ENCODE results near the gene RNASEL. TPM values are rescaled to one million over a fixed set of nuclear protein-coding genes. Genes with fewer than 3 reads are reported as not detected.

RNASEL gene
- total and polyA plus RNA-seq, 2 experiments from 2014 or later: 0.37 to 0.94 TPM

DNA sequence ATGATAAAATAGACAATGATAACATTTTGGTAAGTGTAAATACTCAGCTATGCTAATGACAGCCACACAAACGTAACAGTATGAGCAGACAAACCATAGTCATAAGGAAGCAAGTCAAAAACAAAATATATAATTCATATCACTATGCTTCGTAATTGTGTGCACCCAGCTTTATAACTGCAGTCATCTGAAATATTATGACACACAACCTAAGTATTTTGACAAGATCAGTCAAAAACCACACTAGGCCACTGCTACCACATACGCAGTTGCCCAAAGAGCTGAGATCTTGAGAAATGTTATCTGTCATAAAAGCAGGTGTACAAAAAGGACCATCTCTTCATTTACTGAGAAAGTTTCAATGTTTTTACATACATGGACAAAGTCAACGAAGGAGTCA, 26.0 kb downstream of the RNASEL start:
- Histone ChIP-seq H3K36me3 (ENCODE audit: insufficient read depth) (no peaks in the 10 kb centered on the region), H2AFZ (no peak overlapping the region)

More for the DNA sequence above, 26.0 kb downstream of the RNASEL start:
- H4K20me1 ChIP-seq (replicated peaks; ENCODE audit: insufficient read depth): no peaks in the 10 kb centered on the region
- TF ChIP-seq, protein P1, sequence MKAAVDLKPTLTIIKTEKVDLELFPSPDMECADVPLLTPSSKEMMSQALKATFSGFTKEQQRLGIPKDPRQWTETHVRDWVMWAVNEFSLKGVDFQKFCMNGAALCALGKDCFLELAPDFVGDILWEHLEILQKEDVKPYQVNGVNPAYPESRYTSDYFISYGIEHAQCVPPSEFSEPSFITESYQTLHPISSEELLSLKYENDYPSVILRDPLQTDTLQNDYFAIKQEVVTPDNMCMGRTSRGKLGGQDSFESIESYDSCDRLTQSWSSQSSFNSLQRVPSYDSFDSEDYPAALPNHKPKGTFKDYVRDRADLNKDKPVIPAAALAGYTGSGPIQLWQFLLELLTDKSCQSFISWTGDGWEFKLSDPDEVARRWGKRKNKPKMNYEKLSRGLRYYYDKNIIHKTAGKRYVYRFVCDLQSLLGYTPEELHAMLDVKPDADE (IDR thresholded peaks at IDR 0.05): no peak
- no peak for TF ChIP-seq POLR2AphosphoS5 (IDR thresholded peaks at IDR 0.05; ENCODE audit: low read depth)
- no peak for TF ChIP-seq EZH2phosphoT487 (IDR thresholded peaks at IDR 0.05; ENCODE audit: unreplicated experiment)
- TF ChIP-seq ZNF114 (CRISPR knock-in tag; IDR thresholded peaks at IDR 0.05): no peak
- TF ChIP-seq, protein P2, sequence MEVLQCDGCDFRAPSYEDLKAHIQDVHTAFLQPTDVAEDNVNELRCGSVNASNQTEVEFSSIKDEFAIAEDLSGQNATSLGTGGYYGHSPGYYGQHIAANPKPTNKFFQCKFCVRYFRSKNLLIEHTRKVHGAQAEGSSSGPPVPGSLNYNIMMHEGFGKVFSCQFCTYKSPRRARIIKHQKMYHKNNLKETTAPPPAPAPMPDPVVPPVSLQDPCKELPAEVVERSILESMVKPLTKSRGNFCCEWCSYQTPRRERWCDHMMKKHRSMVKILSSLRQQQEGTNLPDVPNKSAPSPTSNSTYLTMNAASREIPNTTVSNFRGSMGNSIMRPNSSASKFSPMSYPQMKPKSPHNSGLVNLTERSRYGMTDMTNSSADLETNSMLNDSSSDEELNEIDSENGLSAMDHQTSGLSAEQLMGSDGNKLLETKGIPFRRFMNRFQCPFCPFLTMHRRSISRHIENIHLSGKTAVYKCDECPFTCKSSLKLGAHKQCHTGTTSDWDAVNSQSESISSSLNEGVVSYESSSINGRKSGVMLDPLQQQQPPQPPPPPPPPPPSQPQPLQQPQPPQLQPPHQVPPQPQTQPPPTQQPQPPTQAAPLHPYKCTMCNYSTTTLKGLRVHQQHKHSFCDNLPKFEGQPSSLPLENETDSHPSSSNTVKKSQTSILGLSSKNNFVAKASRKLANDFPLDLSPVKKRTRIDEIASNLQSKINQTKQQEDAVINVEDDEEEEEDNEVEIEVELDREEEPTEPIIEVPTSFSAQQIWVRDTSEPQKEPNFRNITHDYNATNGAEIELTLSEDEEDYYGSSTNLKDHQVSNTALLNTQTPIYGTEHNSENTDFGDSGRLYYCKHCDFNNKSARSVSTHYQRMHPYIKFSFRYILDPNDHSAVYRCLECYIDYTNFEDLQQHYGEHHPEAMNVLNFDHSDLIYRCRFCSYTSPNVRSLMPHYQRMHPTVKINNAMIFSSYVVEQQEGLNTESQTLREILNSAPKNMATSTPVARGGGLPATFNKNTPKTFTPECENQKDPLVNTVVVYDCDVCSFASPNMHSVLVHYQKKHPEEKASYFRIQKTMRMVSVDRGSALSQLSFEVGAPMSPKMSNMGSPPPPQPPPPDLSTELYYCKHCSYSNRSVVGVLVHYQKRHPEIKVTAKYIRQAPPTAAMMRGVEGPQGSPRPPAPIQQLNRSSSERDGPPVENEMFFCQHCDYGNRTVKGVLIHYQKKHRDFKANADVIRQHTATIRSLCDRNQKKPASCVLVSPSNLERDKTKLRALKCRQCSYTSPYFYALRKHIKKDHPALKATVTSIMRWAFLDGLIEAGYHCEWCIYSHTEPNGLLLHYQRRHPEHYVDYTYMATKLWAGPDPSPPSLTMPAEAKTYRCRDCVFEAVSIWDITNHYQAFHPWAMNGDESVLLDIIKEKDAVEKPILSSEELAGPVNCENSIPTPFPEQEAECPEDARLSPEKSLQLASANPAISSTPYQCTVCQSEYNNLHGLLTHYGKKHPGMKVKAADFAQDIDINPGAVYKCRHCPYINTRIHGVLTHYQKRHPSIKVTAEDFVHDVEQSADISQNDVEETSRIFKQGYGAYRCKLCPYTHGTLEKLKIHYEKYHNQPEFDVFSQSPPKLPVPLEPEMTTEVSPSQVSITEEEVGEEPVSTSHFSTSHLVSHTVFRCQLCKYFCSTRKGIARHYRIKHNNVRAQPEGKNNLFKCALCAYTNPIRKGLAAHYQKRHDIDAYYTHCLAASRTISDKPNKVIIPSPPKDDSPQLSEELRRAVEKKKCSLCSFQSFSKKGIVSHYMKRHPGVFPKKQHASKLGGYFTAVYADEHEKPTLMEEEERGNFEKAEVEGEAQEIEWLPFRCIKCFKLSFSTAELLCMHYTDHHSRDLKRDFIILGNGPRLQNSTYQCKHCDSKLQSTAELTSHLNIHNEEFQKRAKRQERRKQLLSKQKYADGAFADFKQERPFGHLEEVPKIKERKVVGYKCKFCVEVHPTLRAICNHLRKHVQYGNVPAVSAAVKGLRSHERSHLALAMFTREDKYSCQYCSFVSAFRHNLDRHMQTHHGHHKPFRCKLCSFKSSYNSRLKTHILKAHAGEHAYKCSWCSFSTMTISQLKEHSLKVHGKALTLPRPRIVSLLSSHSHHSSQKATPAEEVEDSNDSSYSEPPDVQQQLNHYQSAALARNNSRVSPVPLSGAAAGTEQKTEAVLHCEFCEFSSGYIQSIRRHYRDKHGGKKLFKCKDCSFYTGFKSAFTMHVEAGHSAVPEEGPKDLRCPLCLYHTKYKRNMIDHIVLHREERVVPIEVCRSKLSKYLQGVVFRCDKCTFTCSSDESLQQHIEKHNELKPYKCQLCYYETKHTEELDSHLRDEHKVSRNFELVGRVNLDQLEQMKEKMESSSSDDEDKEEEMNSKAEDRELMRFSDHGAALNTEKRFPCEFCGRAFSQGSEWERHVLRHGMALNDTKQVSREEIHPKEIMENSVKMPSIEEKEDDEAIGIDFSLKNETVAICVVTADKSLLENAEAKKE (CRISPR knock-in tag; IDR thresholded peaks at IDR 0.05): no peak
- TF ChIP-seq CREB1 (CRISPR knock-in tag; IDR thresholded peaks at IDR 0.05; ENCODE audit: low read depth): no peak
- TF ChIP-seq ZNF331 (CRISPR knock-in tag; IDR thresholded peaks at IDR 0.05; ENCODE audit: low read depth): no peak
- no peak for TF ChIP-seq JUNB (IDR thresholded peaks at IDR 0.05; ENCODE audit: unreplicated experiment)
- H3K27me3 ChIP-seq (ENCODE audit: insufficient read depth): no peaks in the 10 kb centered on the region
- no peaks in the 10 kb centered on the region for H3K79me2 ChIP-seq (replicated peaks; ENCODE audit: insufficient read depth)
- no peak overlapping the region for H3K4me3 ChIP-seq
- Mint-ChIP-seq H3K27ac (no peak overlapping the region), H3K4me1 (no peaks in the 10 kb centered on the region; the same call in 2 of the 3 replicates), H3K36me3 (ENCODE audit: low read depth) (no peaks in the 10 kb centered on the region), H3K27me3 (ENCODE audit: insufficient read depth, low read depth, poor library complexity) (no peaks in the 10 kb centered on the region), H3K4me3 (no peak overlapping the region), H3K9me3 (no peaks in the 10 kb centered on the region)
- no peaks in the 10 kb centered on the region for H3K4me1 ChIP-seq (ENCODE audit: insufficient read depth)
- no peaks in the 10 kb centered on the region for H3K9me2 ChIP-seq (ENCODE audit: insufficient read depth)
- no peak overlapping the region for H3K4me2 ChIP-seq
- DNase-seq (ENCODE audit: low spot score) (no peak), ATAC-seq (no peak)
- H3F3A ChIP-seq (replicated peaks; ENCODE audit: low read depth): no peaks in the 10 kb centered on the region
- H3K27ac ChIP-seq (ENCODE audit: low read depth): no peak overlapping the region

Data from GM23338 (cell line).